GM13976 (cell line): ENCODE results near the gene KLHL29.

Source experiments
- DNase-seq: peaks from one replicate; pipeline ENCODE4 v3.0.0; 2012; ENCODE audit warnings: low spot score
- CTCF ChIP-seq: IDR thresholded peaks from 2 replicates; pipeline ENCODE4 v1.5.1; 2012; ENCODE audit warnings: borderline replicate concordance, mild to moderate bottlenecking; ENCODE audit not compliant: insufficient read depth; ENCODE audit errors: extremely low read depth, missing control alignments, control extremely low read depth
- in situ Hi-C: fragments of 300-500 bp; cut with MboI; formaldehyde crosslinking; loops from one replicate; pipeline ENCODE4 v1.12.0; 2022; ENCODE audit warnings: low sequenced_read_pairs, mixed read lengths, inconsistent platforms; ENCODE audit not compliant: unreplicated experiment

Gene KLHL29

GRCh38 chr2:23349508-23349907 is 35.5 kb upstream of the KLHL29 start:
- TF ChIP-seq CTCF = no peak
- no peak for DNase-seq
- in situ Hi-C loops = no loop called here

DNA sequence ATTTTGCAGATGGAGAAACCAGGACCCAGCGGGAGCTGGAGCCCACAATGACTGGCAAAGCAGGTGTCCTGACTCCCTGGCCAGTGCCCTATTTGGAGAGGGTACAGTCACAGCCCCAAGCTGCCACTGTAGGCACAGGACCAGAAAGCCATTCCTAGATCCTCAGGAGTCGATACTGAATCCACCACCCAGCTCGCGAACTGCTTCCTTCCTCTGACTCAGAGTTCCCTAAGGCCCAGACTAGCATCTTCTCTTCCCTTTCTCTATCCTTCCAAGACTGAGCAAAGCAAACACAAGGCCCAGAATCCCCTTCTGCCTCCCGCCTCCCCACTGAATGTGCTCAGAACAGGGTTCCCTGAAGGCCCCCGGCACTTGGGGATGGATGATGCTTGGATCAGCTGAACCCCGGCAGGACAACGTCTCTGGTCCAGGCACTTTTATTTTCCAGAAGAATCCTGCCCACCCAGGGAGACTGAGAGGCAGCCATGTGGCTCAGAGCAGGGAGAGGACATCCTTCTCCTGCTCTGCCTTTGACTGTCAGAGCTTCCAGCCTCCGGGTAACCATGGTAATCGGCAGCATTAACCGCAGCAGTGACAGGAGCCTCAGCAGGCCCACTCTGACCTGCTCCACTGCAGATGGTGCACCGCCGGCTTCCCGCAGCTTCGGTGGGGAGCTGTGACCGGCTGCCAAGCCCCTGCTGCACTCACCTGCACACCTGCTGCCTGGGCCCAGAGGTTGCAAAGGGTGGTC is 34.8 kb upstream of the KLHL29 start:
- no peak for DNase-seq
- TF ChIP-seq CTCF = no peak
- in situ Hi-C loops = no loop called here

DNA sequence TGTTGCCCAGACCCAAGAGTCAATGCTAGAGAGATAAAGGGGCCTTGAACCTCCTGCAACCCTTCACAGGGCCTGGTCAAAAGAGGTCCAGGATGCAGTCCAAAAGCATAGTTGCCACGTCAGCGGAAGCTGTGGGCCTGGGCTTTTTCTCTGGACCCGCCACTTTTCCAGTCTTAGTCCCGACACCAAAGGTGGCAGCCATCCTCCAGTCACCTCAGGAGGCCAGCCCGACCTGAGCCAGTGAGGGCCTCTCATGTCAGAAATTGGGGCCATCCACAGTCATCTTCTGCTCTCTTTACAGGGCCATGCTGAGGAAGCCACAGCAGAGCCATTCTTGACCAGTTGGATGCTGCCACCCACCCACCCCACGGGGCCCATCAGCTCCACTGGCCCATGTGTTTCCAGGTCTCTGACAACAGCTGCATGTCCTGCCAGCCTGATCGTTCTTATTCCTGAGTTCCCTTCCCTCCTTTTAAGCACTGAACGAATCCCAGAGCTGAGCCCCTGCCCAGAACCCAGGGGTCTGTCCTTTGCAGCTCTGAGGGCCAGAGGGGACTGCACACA is 34.1 kb upstream of the KLHL29 start:
- DNase-seq = no peak
- no peak for TF ChIP-seq CTCF
- in situ Hi-C loops = no loop called here

- in situ Hi-C loops = no loop called here
- peak; percentile 91 for DNase-seq
- peak; percentile 89 for TF ChIP-seq CTCF
Observed at GRCh38 chr2:23351388-23352141, 33.4 kb upstream of the KLHL29 start.

GRCh38 chr2:23354554-23354953 is 30.4 kb upstream of the KLHL29 start:
- in situ Hi-C loops = no loop called here
- DNase-seq = peak; percentile 52
- TF ChIP-seq CTCF = no peak

- TF ChIP-seq CTCF = no peak
- in situ Hi-C loops = no loop called here
- no peak for DNase-seq
Observed at GRCh38 chr2:23355001-23355400, 30.0 kb upstream of the KLHL29 start.
